HG03457 (cell line): ENCODE measurements around the gene RAB22A.

ENCODE experiments used
- ATAC-seq: cut with Tn5 transposase; IDR thresholded peaks from one replicate; pipeline ENCODE4 v1.9.1; 2021; ENCODE audit warnings: moderate number of reproducible peaks; ENCODE audit not compliant: unreplicated experiment

The RAB22A gene

GRCh38 chr20:58384821-58385220, 75.3 kb downstream of the RAB22A start:
- no peak for ATAC-seq

GRCh38 chr20:58388028-58388601, 78.6 kb downstream of the RAB22A start:
- no peak for ATAC-seq

GRCh38 chr20:58388882-58389323, 79.4 kb downstream of the RAB22A start, which contains the start of gene VAPB:
VAPB (plus strand) TSS chr20:58389229; CDS start chr20:58389460, 231 bp downstream.
- ATAC-seq = peak; percentile 91

- peak; percentile 5 for ATAC-seq
Measured at GRCh38 chr20:58389324-58389967, 79.9 kb downstream of the RAB22A start.

GRCh38 chr20:58389968-58390658, 80.6 kb downstream of the RAB22A start:
- no peak for ATAC-seq

GRCh38 chr20:58390659-58391035, 81.1 kb downstream of the RAB22A start:
- no peak for ATAC-seq

- ATAC-seq = no peak
Measured at GRCh38 chr20:58392286-58392685, 82.8 kb downstream of the RAB22A start.

- ATAC-seq = no peak
Measured at GRCh38 chr20:58393299-58393698, 83.8 kb downstream of the RAB22A start.

GRCh38 chr20:58394801-58395200, 85.3 kb downstream of the RAB22A start:
- ATAC-seq = no peak

GRCh38 chr20:58395604-58396003, 86.1 kb downstream of the RAB22A start:
- ATAC-seq = no peak

GRCh38 chr20:58397429-58397828, 87.9 kb downstream of the RAB22A start:
- no peak for ATAC-seq

- no peak for ATAC-seq
Measured at GRCh38 chr20:58398254-58398653, 88.7 kb downstream of the RAB22A start.

- no peak for ATAC-seq
Measured at GRCh38 chr20:58399926-58400325, 90.4 kb downstream of the RAB22A start.

GRCh38 chr20:58401162-58401561, 91.6 kb downstream of the RAB22A start:
- no peak for ATAC-seq

GRCh38 chr20:58402305-58402704, 92.8 kb downstream of the RAB22A start:
- ATAC-seq = no peak

- no peak for ATAC-seq
Measured at GRCh38 chr20:58402827-58403226, 93.3 kb downstream of the RAB22A start.

GRCh38 chr20:58403272-58403671, 93.8 kb downstream of the RAB22A start:
- no peak for ATAC-seq

GRCh38 chr20:58405504-58406291, 96.2 kb downstream of the RAB22A start:
- ATAC-seq = no peak

- ATAC-seq = no peak
Measured at GRCh38 chr20:58406422-58407001, 97.0 kb downstream of the RAB22A start.

GRCh38 chr20:58407201-58407873, 97.8 kb downstream of the RAB22A start:
- no peak for ATAC-seq
